HG03442 (cell line): Measurements from ENCODE around the gene CDK11B.
"Not testable (repeated sequence)": the region's sequence is repeated elsewhere in the genome, so short reads cannot be mapped to it uniquely, and the experiment has no call there.

Source experiments
- ATAC-seq: cut with Tn5 transposase; IDR thresholded peaks from one replicate; pipeline ENCODE4 v1.9.1; 2021; ENCODE audit warnings: mild to moderate bottlenecking, moderate library complexity; ENCODE audit not compliant: unreplicated experiment

CDK11B gene

GRCh38 chr1:1683104-1683905 lies 24.5 kb upstream of the CDK11B start:
- ATAC-seq = no peak

GRCh38 chr1:1680912-1681273 lies 22.1 kb upstream of the CDK11B start:
- no peak for ATAC-seq

- no peak for ATAC-seq
Observed at GRCh38 chr1:1680031-1680911, 21.5 kb upstream of the CDK11B start.

GRCh38 chr1:1678581-1679380 lies 20.0 kb upstream of the CDK11B start:
- ATAC-seq = peak; percentile 27

- ATAC-seq = peak; percentile 49
Observed at GRCh38 chr1:1677718-1678580, 19.1 kb upstream of the CDK11B start.

- ATAC-seq = not testable (repeated sequence)
Observed at GRCh38 chr1:1676087-1676486, 17.3 kb upstream of the CDK11B start.

GRCh38 chr1:1675218-1675617 lies 16.4 kb upstream of the CDK11B start:
- ATAC-seq = not testable (repeated sequence)

- ATAC-seq = not testable (repeated sequence)
Observed at GRCh38 chr1:1674806-1675205, 16.0 kb upstream of the CDK11B start.

GRCh38 chr1:1672181-1672965 lies 13.6 kb upstream of the CDK11B start:
- no peak for ATAC-seq

GRCh38 chr1:1671365-1672119 lies 12.7 kb upstream of the CDK11B start:
- no peak for ATAC-seq

GRCh38 chr1:1670866-1671265 lies 12.1 kb upstream of the CDK11B start:
- no peak for ATAC-seq

GRCh38 chr1:1669468-1670440 lies 10.9 kb upstream of the CDK11B start:
- ATAC-seq = no peak

GRCh38 chr1:1666526-1666925 lies 7.7 kb upstream of the CDK11B start:
- ATAC-seq = no peak

- no peak for ATAC-seq
Observed at GRCh38 chr1:1665815-1666251, 7.0 kb upstream of the CDK11B start.

- ATAC-seq = no peak
Observed at GRCh38 chr1:1664941-1665814, 6.4 kb upstream of the CDK11B start.

GRCh38 chr1:1664318-1664717 lies 5.5 kb upstream of the CDK11B start:
- ATAC-seq = not testable (repeated sequence)
